ENCODE data around the gene FBXO4.

DNA sequence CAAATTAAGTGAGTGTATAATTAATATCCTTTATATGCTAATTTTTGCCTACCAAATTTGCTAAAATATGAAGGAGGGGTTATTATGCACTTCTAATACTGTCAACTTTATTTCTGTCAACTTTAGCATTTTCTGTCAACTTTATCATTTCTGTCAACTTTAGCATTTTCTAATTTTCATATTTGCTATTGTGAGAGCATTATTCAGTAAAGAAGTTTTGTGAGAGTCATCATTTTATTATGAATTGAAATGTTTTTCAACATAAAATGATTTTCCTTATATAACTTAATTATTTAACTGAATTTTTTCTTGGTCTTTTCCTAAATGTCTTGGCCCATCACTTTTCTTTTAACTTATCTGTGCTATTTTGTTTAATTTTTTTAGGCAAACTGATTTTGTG is 58.2 kb downstream of the FBXO4 start:
- TF ChIP-seq, protein P1, sequence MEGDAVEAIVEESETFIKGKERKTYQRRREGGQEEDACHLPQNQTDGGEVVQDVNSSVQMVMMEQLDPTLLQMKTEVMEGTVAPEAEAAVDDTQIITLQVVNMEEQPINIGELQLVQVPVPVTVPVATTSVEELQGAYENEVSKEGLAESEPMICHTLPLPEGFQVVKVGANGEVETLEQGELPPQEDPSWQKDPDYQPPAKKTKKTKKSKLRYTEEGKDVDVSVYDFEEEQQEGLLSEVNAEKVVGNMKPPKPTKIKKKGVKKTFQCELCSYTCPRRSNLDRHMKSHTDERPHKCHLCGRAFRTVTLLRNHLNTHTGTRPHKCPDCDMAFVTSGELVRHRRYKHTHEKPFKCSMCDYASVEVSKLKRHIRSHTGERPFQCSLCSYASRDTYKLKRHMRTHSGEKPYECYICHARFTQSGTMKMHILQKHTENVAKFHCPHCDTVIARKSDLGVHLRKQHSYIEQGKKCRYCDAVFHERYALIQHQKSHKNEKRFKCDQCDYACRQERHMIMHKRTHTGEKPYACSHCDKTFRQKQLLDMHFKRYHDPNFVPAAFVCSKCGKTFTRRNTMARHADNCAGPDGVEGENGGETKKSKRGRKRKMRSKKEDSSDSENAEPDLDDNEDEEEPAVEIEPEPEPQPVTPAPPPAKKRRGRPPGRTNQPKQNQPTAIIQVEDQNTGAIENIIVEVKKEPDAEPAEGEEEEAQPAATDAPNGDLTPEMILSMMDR (IDR thresholded peaks at IDR 0.05; ENCODE audit: poor library complexity), result no peak
- TF ChIP-seq EZH2phosphoT487 (IDR thresholded peaks at IDR 0.05; ENCODE audit: low read depth, severe bottlenecking, unreplicated experiment), result no peak
